ENCODE results near the gene LHPP. TPM values are rescaled to one million over a fixed set of nuclear protein-coding genes. Genes with fewer than 3 reads are reported as not detected.

LHPP gene
- total RNA-seq, 2 experiments from 2014 or later: 15.3 to 19.6 TPM

GRCh38 chr10:124496150-124496549, 34.5 kb downstream of the LHPP start:
- H3K9me3 Mint-ChIP-seq: peaks cover 3% of the 10 kb centered on the region
- ChIA-PET CTCF (no interaction called here), POLR2A (no interaction called here)
- H3K36me3 ChIP-seq (ENCODE audit: insufficient read depth, low read length): peaks cover 8% of the 10 kb centered on the region
- H3K36me3 Mint-ChIP-seq (ENCODE audit: low read depth): peaks cover 40% of the 10 kb centered on the region
- H3K4me3 ChIP-seq (ENCODE audit: low read length): no peak overlapping the region
- H3K27ac ChIP-seq (ENCODE audit: low read depth in 1 of 2, low read length in 2 of 2): no peak overlapping the region
- no peak overlapping the region for H3K27ac Mint-ChIP-seq
- no peaks in the 10 kb centered on the region for H3K9me3 ChIP-seq (ENCODE audit: control insufficient read depth in 1 of 2, insufficient read depth in 1 of 2, low read length in 2 of 2)
- DNase-seq (no peak), ATAC-seq (ENCODE audit: poor library complexity) (no peak)
- no peak overlapping the region for H3K4me3 Mint-ChIP-seq
- no peak for TF ChIP-seq CTCF (IDR thresholded peaks at IDR 0.05)
- no peaks in the 10 kb centered on the region for H3K4me1 Mint-ChIP-seq (ENCODE audit: low read depth)
- H3K27me3 Mint-ChIP-seq: no peaks in the 10 kb centered on the region
- peaks cover 13% of the 10 kb centered on the region for H3K4me1 ChIP-seq (ENCODE audit: insufficient read depth, low read length)
- intact Hi-C loops (cut with DNase I, micrococcal nuclease): no loop called here
- no peaks in the 10 kb centered on the region for H3K27me3 ChIP-seq (ENCODE audit: control insufficient read depth in 1 of 2, insufficient read depth in 2 of 2, low read length in 2 of 2)

- no peak overlapping the region for H3K27ac ChIP-seq (ENCODE audit: low read depth in 1 of 2, low read length in 2 of 2)
- H3K4me3 Mint-ChIP-seq: no peak overlapping the region
- H3K4me1 Mint-ChIP-seq (ENCODE audit: low read depth): no peaks in the 10 kb centered on the region
- intact Hi-C loops (cut with DNase I, micrococcal nuclease): no loop called here
- H3K27me3 ChIP-seq (ENCODE audit: control insufficient read depth in 1 of 2, insufficient read depth in 2 of 2, low read length in 2 of 2): no peaks in the 10 kb centered on the region
- ATAC-seq (ENCODE audit: poor library complexity) (no peak), DNase-seq (no peak)
- no peak overlapping the region for H3K27ac Mint-ChIP-seq
- peaks cover 3% of the 10 kb centered on the region for H3K9me3 Mint-ChIP-seq
- ChIA-PET CTCF (no interaction called here), POLR2A (no interaction called here)
- H3K9me3 ChIP-seq (ENCODE audit: control insufficient read depth in 1 of 2, insufficient read depth in 1 of 2, low read length in 2 of 2): no peaks in the 10 kb centered on the region
- peaks cover 44% of the 10 kb centered on the region for H3K36me3 Mint-ChIP-seq (ENCODE audit: low read depth)
- H3K36me3 ChIP-seq (ENCODE audit: insufficient read depth, low read length): peaks cover 8% of the 10 kb centered on the region
- TF ChIP-seq CTCF (IDR thresholded peaks at IDR 0.05): no peak
- no peak overlapping the region for H3K4me3 ChIP-seq (ENCODE audit: low read length)
- peaks cover 13% of the 10 kb centered on the region for H3K4me1 ChIP-seq (ENCODE audit: insufficient read depth, low read length)
- H3K27me3 Mint-ChIP-seq: no peaks in the 10 kb centered on the region
Observed at GRCh38 chr10:124496620-124497019, 35.0 kb downstream of the LHPP start.

- Histone ChIP-seq H3K36me3 (ENCODE audit: insufficient read depth, low read length) (peaks cover 11% of the 10 kb centered on the region), H3K27me3 (ENCODE audit: control insufficient read depth in 1 of 2, insufficient read depth in 2 of 2, low read length in 2 of 2) (no peaks in the 10 kb centered on the region), H3K9me3 (ENCODE audit: control insufficient read depth in 1 of 2, insufficient read depth in 1 of 2, low read length in 2 of 2) (no peaks in the 10 kb centered on the region), H3K4me1 (ENCODE audit: insufficient read depth, low read length) (peaks cover 13% of the 10 kb centered on the region), H3K4me3 (ENCODE audit: low read length) (no peak overlapping the region), H3K27ac (ENCODE audit: low read depth in 1 of 2, low read length in 2 of 2) (no peak overlapping the region)
- intact Hi-C loops (cut with DNase I, micrococcal nuclease): no loop called here
- H3K4me3 Mint-ChIP-seq: no peak overlapping the region
- DNase-seq (no peak), ATAC-seq (ENCODE audit: poor library complexity) (no peak)
- ChIA-PET POLR2A (no interaction called here), CTCF (no interaction called here)
- H3K36me3 Mint-ChIP-seq (ENCODE audit: low read depth): peaks cover 44% of the 10 kb centered on the region
- TF ChIP-seq CTCF (IDR thresholded peaks at IDR 0.05): no peak
- no peaks in the 10 kb centered on the region for H3K4me1 Mint-ChIP-seq (ENCODE audit: low read depth)
- H3K27ac Mint-ChIP-seq: no peak overlapping the region
- H3K27me3 Mint-ChIP-seq: no peaks in the 10 kb centered on the region
- peaks cover 3% of the 10 kb centered on the region for H3K9me3 Mint-ChIP-seq
Observed at GRCh38 chr10:124497196-124497881, 35.7 kb downstream of the LHPP start.

Measured in CD4-positive, alpha-beta T cell (primary cell).